Measurements from ENCODE around the gene CTSE.

Gene CTSE

GRCh38 chr1:206049919-206050600 lies 26.4 kb upstream of the CTSE start:
- DNase-seq = no peak

- no peak for DNase-seq
Observed at GRCh38 chr1:206049293-206049692, 25.6 kb upstream of the CTSE start.

GRCh38 chr1:206048582-206048981 lies 24.9 kb upstream of the CTSE start:
- no peak for DNase-seq

- no peak for DNase-seq
Observed at GRCh38 chr1:206047271-206047670, 23.6 kb upstream of the CTSE start.

- no peak for DNase-seq
Observed at GRCh38 chr1:206041640-206042039, 17.9 kb upstream of the CTSE start.

- no peak for DNase-seq
Observed at GRCh38 chr1:206040328-206040727, 16.6 kb upstream of the CTSE start.

GRCh38 chr1:206039046-206039973 lies 15.6 kb upstream of the CTSE start:
- no peak for DNase-seq

GRCh38 chr1:206037581-206037980 lies 13.9 kb upstream of the CTSE start:
- DNase-seq = no peak

- DNase-seq = no peak
Observed at GRCh38 chr1:206036663-206037455, 13.2 kb upstream of the CTSE start.

GRCh38 chr1:206035027-206035426 lies 11.3 kb upstream of the CTSE start:
- no peak for DNase-seq

GRCh38 chr1:206032380-206033140 lies 8.9 kb upstream of the CTSE start:
- DNase-seq = no peak

- DNase-seq = peak; percentile 79
Observed at GRCh38 chr1:206030714-206031113, 7.0 kb upstream of the CTSE start.

GRCh38 chr1:206030191-206030590 lies 6.5 kb upstream of the CTSE start:
- no peak for DNase-seq

- DNase-seq = no peak
Observed at GRCh38 chr1:206029484-206029883, 5.8 kb upstream of the CTSE start.

GRCh38 chr1:206025283-206025820 lies 1.7 kb upstream of the CTSE start:
- DNase-seq = no peak

- no peak for DNase-seq
Observed at GRCh38 chr1:206022766-206023165, 929 bp downstream of the CTSE start.

- no peak for DNase-seq
Observed at GRCh38 chr1:206021626-206022365, 1.9 kb downstream of the CTSE start.

- no peak for DNase-seq
Observed at GRCh38 chr1:206021008-206021625, 2.6 kb downstream of the CTSE start.

- no peak for DNase-seq
Observed at GRCh38 chr1:206020393-206021007, 3.2 kb downstream of the CTSE start.

GRCh38 chr1:206015071-206015470 lies 8.6 kb downstream of the CTSE start:
- no peak for DNase-seq

- DNase-seq = no peak
Observed at GRCh38 chr1:206014601-206015000, 9.1 kb downstream of the CTSE start.

All from NCI-H2081 treated with DMSO at 0.1 percent for 48 hours (cell line).